ENCODE measurements around the gene ANKRD44.

ANKRD44 gene

DNA sequence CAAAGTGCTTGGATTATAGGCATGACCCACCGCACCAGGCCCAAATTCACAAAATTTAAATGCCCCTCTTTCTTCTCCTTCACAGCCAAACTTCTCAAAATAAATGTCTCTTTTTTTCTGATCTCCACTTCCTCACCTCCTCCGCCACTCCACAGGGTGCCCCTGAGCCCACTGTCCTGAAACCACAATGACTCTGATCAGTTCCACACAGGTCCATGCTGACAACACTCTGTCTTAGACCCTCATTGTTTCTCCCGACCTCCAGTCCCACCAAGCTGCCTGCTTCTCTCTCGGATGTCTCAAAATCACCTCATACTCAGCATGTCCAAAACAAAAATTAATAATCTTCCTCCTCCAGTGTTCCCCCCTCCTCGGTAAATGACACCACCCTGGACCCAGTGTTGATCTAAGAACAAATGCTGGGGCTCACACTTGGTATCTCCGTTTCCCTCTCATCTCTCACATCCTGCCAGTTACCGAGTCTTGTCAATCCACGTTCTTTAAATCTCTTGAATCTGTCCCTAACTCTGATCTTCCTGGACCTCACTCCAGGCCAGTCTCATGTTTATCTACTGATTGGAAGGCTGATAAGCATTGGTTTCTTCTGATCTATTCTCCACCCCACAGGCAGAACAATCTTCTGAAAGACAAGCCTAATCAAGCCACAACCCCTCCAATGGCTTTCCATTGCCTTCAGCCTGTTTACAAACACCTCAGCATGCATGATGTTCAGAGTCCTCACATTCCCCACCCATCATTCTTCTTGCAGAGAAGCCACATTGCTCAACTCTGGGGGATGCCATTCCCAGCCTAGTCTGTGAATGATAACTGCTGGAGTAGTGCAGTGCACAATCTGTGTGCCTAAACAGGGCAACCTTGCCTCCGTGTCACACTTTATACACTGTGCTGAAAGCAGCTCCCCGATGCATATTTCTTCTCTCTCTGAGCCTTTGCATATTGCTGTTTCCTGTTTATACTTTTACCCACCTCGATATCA lies 12.4 kb upstream of the ANKRD44 start:
- DNase-seq (ENCODE audit: extremely low read depth in 1 of 2, low read depth in 1 of 2): no peak

GRCh38 chr2:197322143-197322542 lies 11.6 kb upstream of the ANKRD44 start:
- DNase-seq (ENCODE audit: extremely low read depth in 1 of 2, low read depth in 1 of 2): no peak

DNA sequence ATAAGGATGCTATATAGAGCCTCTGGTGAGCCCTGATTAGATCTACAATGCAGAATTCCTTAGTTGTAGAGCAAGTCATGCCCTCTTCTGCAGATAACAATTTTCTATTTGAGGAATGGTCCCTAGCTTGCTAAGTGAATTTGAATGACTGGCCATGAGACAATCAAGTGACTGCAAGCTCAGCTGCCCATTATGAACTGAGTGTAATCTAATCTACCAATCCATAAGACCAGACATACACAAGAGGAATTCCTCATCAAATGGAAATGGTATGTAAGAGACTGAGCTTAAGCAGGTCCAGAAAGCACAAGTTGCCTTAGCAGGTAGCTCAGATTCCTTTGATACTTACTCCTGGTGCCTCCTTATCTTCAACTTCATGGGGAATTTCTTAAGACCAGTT lies 4.8 kb upstream of the ANKRD44 start:
- DNase-seq (ENCODE audit: extremely low read depth in 1 of 2, low read depth in 1 of 2): no peak

GRCh38 chr2:197312186-197312585 lies 1.6 kb upstream of the ANKRD44 start:
- DNase-seq (ENCODE audit: extremely low read depth in 1 of 2, low read depth in 1 of 2): no peak

DNA sequence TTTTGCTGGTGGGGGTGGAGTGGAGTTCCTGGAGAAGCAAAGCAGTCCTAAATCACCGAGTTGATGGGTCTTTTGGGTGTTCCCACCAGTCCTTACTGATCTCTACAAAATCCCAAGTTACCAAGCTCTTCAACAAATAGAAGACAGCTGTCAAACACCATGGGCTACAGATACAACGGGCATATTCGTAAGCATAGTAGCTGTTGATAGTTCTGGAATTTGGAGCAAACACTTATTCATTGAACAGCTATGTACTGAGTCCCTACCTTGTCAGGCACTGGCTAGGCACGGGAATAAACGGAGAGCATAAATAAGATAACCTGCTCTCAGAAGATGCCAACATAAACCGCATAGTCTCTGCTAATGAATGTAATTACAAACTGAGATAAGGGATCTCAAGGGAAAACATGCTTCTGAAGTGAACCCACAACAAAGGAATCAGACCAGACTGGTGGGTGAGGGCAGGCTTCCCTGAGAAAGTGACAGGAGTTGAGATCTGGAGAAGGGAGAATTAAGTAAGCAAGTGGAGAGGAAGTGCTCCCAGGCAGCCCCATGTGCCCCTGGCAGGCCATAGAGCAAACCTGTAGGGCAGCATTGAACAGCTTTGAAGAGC lies 947 bp upstream of the ANKRD44 start:
- DNase-seq (ENCODE audit: extremely low read depth in 1 of 2, low read depth in 1 of 2): no peak

DNA sequence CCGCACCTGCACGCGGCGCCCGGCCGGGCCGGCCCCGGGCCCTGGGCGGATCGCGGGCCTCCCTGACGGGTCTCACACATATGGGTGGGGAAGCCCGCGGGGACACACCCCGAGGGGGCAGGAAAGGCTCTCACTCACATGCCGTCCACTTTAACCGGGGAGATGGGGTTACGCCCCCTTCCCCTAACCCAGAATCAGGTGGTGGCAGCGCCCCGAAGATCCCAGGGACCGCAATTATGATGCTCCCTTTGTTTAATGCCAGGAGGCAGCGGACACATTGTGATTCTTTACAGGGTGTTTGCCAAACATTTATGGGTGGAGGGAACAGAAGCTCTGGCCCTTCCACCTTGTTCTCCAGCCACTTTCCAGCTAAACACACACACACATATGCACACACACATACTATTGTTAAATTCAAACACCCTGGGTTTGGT lies 424 bp upstream of the ANKRD44 start:
- DNase-seq (ENCODE audit: extremely low read depth in 1 of 2, low read depth in 1 of 2): no peak

- peak in 1 of 2 donors; percentile 40 for DNase-seq (ENCODE audit: extremely low read depth in 1 of 2, low read depth in 1 of 2)
Observed at GRCh38 chr2:197309691-197310231, 819 bp downstream of the ANKRD44 start.

- no peak for DNase-seq (ENCODE audit: extremely low read depth in 1 of 2, low read depth in 1 of 2)
Observed at GRCh38 chr2:197308996-197309690, 1.4 kb downstream of the ANKRD44 start.

DNA sequence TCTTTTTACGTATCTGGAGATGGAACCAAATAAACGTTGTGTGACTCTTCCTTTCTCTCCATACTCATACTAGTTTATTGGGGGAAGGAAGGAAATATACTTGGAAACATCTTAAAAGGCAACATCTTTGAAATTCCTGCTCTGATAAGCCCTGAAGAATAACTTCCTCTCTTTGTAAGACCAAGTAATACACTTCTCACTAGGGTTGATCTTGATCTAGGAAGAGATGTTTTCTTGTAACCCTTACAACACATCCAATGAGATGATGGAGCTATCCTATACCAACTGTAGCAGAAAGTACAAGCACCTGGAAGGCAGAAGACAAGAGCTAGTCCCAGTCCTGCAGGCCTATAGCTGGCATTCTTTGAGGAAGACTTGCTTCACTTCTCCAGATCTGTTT lies 2.0 kb downstream of the ANKRD44 start:
- no peak for DNase-seq (ENCODE audit: extremely low read depth in 1 of 2, low read depth in 1 of 2)

- peak; percentile 39 to 60 for DNase-seq (ENCODE audit: extremely low read depth in 1 of 2, low read depth in 1 of 2)
Observed at GRCh38 chr2:197307933-197308521, 2.6 kb downstream of the ANKRD44 start.

DNA sequence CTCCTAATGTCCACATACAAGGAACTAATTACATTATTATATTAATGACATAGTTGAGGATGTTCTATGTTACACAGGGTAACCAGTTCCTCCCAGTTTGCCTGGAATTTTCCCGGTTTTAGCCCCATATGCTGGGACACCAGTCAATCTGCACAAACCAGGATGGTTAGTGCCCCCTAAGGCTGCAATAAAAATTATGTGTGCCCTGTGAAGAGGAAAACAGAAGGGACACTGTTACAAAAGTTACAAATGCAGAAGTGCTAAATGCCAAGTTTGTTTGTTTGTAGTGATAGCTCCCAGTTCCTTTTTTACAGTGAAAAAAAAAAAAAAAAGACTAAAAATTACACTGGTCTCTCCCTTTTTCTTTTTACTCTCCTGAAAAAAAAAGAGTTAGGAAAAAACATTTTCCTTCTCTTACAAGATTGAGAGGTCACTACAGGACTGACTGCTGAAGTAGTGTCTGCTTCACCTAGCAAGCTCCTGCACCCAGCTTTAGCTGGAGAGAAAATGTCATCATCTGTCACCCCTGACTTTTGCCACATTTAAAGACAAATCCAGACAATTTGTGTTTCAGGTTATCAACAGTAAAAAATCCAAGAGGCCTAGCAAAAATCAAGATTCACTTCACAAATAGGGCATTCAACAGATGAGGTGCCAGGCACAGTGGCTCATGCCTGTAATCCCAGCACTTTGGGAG lies 3.2 kb downstream of the ANKRD44 start:
- DNase-seq (ENCODE audit: extremely low read depth in 1 of 2, low read depth in 1 of 2): no peak

- no peak for DNase-seq (ENCODE audit: extremely low read depth in 1 of 2, low read depth in 1 of 2)
Observed at GRCh38 chr2:197306696-197307040, 3.9 kb downstream of the ANKRD44 start.

DNA sequence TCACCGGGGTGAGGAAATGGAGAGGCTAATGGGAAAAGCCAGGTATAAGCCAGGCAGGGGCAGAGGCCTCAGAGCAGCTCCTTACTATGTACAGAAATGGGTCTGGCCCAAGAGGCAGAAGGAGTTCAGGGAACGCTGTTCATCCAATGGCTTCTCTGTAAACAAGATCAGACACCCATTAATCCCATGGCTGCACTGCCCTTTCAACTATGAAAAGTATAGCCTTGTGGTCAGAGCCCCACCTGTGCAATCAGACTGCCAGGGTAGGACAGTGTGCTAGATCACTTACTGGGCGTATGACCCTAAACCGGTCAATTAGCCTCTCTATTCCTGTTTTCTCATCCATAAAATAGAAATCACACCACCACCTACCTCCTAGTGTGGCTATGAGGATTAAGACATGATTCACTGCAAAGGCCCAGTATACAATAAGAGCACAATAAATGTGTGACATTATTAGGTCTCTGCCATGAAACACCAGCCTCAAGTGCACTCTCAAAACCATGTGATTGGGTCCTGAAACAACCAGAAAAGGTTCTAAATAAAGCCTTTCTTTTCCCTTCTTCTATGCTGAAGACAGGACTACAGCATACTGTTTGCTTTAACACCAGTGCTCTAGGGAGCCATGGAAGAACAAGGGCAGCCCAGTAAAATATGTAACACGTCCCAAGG lies 4.4 kb downstream of the ANKRD44 start:
- DNase-seq (ENCODE audit: extremely low read depth in 1 of 2, low read depth in 1 of 2): no peak

DNA sequence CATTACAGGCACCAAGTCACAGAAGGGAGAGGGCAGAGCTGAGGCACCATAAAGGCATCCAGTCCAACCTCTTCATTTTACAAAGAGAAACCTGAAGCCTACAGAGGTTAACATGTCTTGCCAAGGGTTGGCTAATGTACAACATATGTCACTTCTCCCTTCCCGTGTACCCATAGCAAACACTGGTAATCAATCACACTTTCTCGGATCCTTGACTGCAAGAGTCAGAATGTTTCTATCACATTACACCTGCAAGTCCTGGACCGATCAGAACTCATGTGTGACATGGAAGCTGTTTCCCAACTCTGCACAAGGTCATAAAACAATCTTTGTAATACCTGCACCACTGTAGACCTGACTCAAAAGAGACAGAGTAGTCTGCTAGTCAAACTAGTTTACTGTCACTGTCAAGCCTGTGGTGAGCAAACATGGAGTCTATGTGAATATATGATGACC lies 6.0 kb downstream of the ANKRD44 start:
- no peak for DNase-seq (ENCODE audit: extremely low read depth in 1 of 2, low read depth in 1 of 2)

GRCh38 chr2:197300139-197300538 lies 10.4 kb downstream of the ANKRD44 start:
- DNase-seq (ENCODE audit: extremely low read depth in 1 of 2, low read depth in 1 of 2): no peak

DNA sequence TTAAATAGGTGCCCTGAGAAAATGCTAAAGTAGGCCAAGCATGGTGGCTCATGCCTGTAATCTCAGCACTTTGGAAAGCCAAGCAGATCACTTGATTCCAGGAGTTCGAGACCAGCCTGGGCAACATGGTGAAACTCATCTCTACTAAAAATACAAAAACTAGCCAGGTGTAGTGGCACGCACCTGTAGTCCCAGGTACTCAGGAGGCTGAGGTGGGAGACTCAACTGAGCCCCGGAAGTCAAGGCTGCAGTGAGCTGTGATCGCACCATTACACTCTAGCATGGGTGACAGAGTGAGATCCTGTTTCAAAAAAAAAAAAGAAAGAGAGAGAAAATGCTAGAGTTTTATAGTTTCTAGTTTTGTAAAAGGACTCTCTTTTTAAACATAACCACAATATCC lies 12.0 kb downstream of the ANKRD44 start:
- DNase-seq (ENCODE audit: extremely low read depth in 1 of 2, low read depth in 1 of 2): no peak

DNA sequence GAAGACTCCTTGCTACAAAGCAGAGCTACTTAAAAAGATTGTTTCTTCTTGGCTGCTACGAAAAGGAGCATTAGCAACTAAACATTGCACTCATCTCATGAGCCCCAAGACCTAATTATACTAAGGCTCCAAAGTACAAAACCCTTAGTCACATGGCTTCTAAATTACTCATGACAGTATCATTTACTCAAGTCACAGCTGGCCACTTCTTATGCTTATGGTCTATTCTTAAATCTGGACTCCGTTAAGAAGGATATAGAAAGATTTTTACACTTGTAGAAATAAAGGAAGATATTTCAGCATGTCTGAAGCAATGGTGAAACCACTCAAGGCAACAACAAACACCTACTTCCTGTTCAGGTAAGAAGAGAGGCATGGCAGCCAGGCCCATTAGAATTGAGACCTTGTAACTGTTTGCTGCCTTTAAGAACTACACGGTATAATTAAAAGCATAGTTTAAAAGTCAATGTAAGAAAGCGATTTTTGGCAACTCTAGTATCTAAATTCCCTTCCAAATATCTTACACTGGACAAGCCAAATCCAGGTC lies 12.7 kb downstream of the ANKRD44 start:
- no peak for DNase-seq (ENCODE audit: extremely low read depth in 1 of 2, low read depth in 1 of 2)

DNA sequence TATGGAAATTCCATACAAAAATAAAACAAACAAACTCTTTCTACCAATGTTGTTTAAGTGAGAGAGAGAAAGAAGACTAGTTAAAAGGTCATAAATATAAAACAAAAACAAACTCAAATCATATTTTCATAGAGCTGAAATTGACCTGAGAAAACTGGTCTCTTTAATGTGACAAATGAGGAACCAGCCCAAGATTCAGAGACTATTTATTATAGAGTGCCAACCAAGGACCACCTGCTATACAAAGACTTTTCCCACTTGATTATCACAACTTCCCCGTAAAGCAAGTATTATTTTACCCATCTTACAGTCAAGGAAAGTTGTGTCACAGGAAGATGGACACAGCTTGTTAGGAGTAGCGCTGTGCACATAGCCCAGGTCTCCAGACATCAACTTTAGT lies 13.3 kb downstream of the ANKRD44 start:
- DNase-seq (ENCODE audit: extremely low read depth in 1 of 2, low read depth in 1 of 2): no peak

DNA sequence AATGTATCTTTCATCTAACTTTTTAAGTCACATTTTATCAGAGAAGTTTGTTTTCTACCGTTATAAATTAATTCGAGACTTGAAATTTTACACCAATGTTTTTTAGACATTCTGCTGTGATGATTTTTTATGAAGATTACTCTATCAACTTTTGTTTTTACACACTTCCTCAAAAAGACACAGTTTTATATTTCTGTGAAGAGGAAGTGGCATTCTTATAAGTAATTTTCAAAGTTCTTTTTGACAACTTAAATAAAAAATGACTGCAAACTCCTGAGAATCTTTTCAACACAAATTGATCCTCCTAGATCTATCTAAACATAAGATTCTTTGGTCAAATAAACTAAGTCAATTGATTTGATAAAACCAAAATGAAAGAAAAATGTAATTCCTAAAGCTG lies 13.7 kb downstream of the ANKRD44 start:
- DNase-seq (ENCODE audit: extremely low read depth in 1 of 2, low read depth in 1 of 2): no peak
